Renal pelvis (tissue), 4 donors: Measurements from ENCODE around the gene MAPT. TPM values are rescaled to one million over a fixed set of nuclear protein-coding genes. Genes with fewer than 3 reads are reported as not detected.
"Not testable (repeated sequence)": the region's sequence is repeated elsewhere in the genome, so short reads cannot be mapped to it uniquely, and the experiment has no call there.

Experiments used
- DNase-seq: peaks from one replicate; pipeline ENCODE4 v3.0.0-alpha.2; 2013
- polyA plus RNA-seq, 3 donors: library from polyadenylated mRNA; unstranded; fragments of 120-200 nt; gene quantifications; one replicate each; pipeline ENCODE4 v1.2.1, GENCODE V29; 2013; ENCODE audit not compliant: insufficient read length in 3 of 3

The MAPT gene
- polyA plus RNA-seq, 3 donors: 6.9 to 9.4 (median 8.4) TPM

GRCh38 chr17:45857977-45858708, 36.2 kb upstream of the MAPT start:
- DNase-seq: peak; percentile 82

GRCh38 chr17:45861165-45861564, 33.2 kb upstream of the MAPT start:
- no peak for DNase-seq

- DNase-seq: not testable (repeated sequence)
Observed at GRCh38 chr17:45862127-45862526, 32.2 kb upstream of the MAPT start.

- DNase-seq: no peak
Observed at GRCh38 chr17:45863857-45864654, 30.3 kb upstream of the MAPT start.

- DNase-seq: no peak
Observed at GRCh38 chr17:45867171-45867570, 27.2 kb upstream of the MAPT start.

GRCh38 chr17:45867702-45868101, 26.7 kb upstream of the MAPT start:
- DNase-seq: no peak

GRCh38 chr17:45868276-45868675, 26.1 kb upstream of the MAPT start:
- DNase-seq: no peak

- no peak for DNase-seq
Observed at GRCh38 chr17:45869676-45870341, 24.5 kb upstream of the MAPT start.

- DNase-seq: no peak
Observed at GRCh38 chr17:45870342-45870974, 23.9 kb upstream of the MAPT start.

- no peak for DNase-seq
Observed at GRCh38 chr17:45871718-45872117, 22.6 kb upstream of the MAPT start.

GRCh38 chr17:45873728-45874127, 20.6 kb upstream of the MAPT start:
- DNase-seq: no peak

- DNase-seq: no peak
Observed at GRCh38 chr17:45874151-45874550, 20.2 kb upstream of the MAPT start.

- no peak for DNase-seq
Observed at GRCh38 chr17:45876539-45876938, 17.8 kb upstream of the MAPT start.

- no peak for DNase-seq
Observed at GRCh38 chr17:45877467-45877866, 16.9 kb upstream of the MAPT start.

GRCh38 chr17:45883063-45883462, 11.3 kb upstream of the MAPT start:
- DNase-seq: no peak

GRCh38 chr17:45886852-45887251, 7.5 kb upstream of the MAPT start:
- DNase-seq: no peak

- no peak for DNase-seq
Observed at GRCh38 chr17:45888392-45888791, 6.0 kb upstream of the MAPT start.

- no peak for DNase-seq
Observed at GRCh38 chr17:45889579-45889978, 4.8 kb upstream of the MAPT start.

GRCh38 chr17:45893725-45894021, 681 bp upstream of the MAPT start:
- DNase-seq: no peak

GRCh38 chr17:45895304-45895968, 1.1 kb downstream of the MAPT start:
- DNase-seq: no peak

- no peak for DNase-seq
Observed at GRCh38 chr17:45895969-45896785, 1.8 kb downstream of the MAPT start.
